OCI-LY3 (cell line): ENCODE measurements around the gene SPON1.

ENCODE experiments used
- EZH2phosphoT487 ChIP-seq: fragments of 200-600 bp; shearing (Covaris generic); IDR thresholded peaks from 2 replicates; pipeline ENCODE4 v1.6.1; 2018; ENCODE audit warnings: antibody characterized with exemption, mixed run types, low read depth
- TF ChIP-seq, protein P1 (sequence below): fragments of 200-600, 300-600 bp; sonication (generic); IDR thresholded peaks from 2 replicates; pipeline ENCODE4 v1.5.1; 2014; ENCODE audit warnings: antibody characterized with exemption, low read length, low read depth

DNA sequence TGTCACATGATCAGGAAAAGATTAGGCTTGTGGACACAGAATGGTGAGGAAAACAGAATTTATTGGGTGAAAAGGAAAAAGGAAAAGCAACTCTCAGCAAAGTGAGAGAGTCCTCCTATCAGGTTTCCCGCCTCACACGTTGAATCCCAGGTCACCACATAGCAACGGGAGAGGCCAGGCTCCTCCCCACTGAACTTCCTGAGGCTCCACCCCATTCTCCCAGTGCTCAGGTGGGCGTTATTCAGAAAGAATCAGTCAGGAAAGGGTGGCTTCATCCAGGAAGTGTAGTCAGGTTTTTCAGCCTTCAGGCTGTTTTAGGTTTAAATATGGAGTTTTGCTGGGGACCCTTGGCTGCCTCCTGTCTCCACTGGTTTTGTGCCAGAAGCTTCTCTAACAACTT is 66.9 kb downstream of the SPON1 start:
- TF ChIP-seq, protein P1, sequence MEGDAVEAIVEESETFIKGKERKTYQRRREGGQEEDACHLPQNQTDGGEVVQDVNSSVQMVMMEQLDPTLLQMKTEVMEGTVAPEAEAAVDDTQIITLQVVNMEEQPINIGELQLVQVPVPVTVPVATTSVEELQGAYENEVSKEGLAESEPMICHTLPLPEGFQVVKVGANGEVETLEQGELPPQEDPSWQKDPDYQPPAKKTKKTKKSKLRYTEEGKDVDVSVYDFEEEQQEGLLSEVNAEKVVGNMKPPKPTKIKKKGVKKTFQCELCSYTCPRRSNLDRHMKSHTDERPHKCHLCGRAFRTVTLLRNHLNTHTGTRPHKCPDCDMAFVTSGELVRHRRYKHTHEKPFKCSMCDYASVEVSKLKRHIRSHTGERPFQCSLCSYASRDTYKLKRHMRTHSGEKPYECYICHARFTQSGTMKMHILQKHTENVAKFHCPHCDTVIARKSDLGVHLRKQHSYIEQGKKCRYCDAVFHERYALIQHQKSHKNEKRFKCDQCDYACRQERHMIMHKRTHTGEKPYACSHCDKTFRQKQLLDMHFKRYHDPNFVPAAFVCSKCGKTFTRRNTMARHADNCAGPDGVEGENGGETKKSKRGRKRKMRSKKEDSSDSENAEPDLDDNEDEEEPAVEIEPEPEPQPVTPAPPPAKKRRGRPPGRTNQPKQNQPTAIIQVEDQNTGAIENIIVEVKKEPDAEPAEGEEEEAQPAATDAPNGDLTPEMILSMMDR: no peak
- TF ChIP-seq EZH2phosphoT487: no peak
